Upper lobe of left lung (tissue), 6 donors: ENCODE data around the gene PRSS2. TPM values are rescaled to one million over a fixed set of nuclear protein-coding genes. Genes with fewer than 3 reads are reported as not detected.

ENCODE experiments used
- ATAC-seq, 2 donors: fragments of 200-7000 bp; cut with Tn5 transposase; one replicate each; pipeline ENCODE4 v1.9.1; 2022; ENCODE audit warnings: mild to moderate bottlenecking in 2 of 2, moderate library complexity in 2 of 2; ENCODE audit not compliant: low FRiP score in 2 of 2
- DNase-seq, 2 donors: peaks; one replicate each; pipeline ENCODE4 v3.0.0-alpha.2; 2019 to 2020
- H3K27ac ChIP-seq, 4 donors: fragments of 200-600 bp; sonication (generic); one replicate each; pipeline ENCODE4 v1.5.1; 2016 to 2019
- H3K27me3 ChIP-seq, 4 donors: fragments of 200-600 bp; sonication (generic); one replicate each; pipeline ENCODE4 v1.5.1; 2017 to 2019
- H3K36me3 ChIP-seq, 4 donors: fragments of 200-600 bp; sonication (generic); one replicate each; pipeline ENCODE4 v1.5.1; 2016 to 2019
- H3K4me1 ChIP-seq, 4 donors: fragments of 200-600 bp; sonication (generic); one replicate each; pipeline ENCODE4 v1.5.1; 2018 to 2019
- H3K4me3 ChIP-seq, 4 donors: fragments of 200-600 bp; sonication (generic); one replicate each; pipeline ENCODE4 v1.5.1; 2017 to 2019; ENCODE audit warnings: mild to moderate bottlenecking in 2 of 4, moderate library complexity in 1 of 4
- H3K9me3 ChIP-seq, 4 donors: fragments of 200-600 bp; sonication (generic); one replicate each; pipeline ENCODE4 v1.5.1; 2018 to 2019
- EP300 ChIP-seq, 4 donors: sonication (generic); formaldehyde crosslinking; IDR thresholded peaks; one replicate each; pipeline ENCODE4 v1.5.1; 2017; ENCODE audit warnings: antibody characterized with exemption in 4 of 4, control low read depth in 2 of 4
- POLR2A ChIP-seq, 4 donors: fragments of 450-650 bp; IDR thresholded peaks; one replicate each; pipeline ENCODE4 v1.5.1; 2016 to 2017; ENCODE audit warnings: antibody characterized with exemption in 4 of 4, mild to moderate bottlenecking in 2 of 4
- POLR2AphosphoS5 ChIP-seq, 2 donors: sonication (generic); formaldehyde crosslinking; IDR thresholded peaks; one replicate each; pipeline ENCODE4 v1.5.1; 2017; ENCODE audit warnings: antibody characterized with exemption in 2 of 2
- WGBS, 2 donors: methylation state at CpG; one replicate each; pipeline ENCODE4 v1.1.5; 2017 to 2018; 5-methylcytosine and 5-hydroxymethylcytosine counted together
- total RNA-seq, 6 donors: library from RNA; depleted of rRNA in 4 of 6; stranded (reverse); fragments of >200 nt in 4 of 6; gene quantifications; one replicate each; pipeline versions ENCODE4 v1.1.0 to v1.2.1, GENCODE V29; 2016 to 2021
- TF ChIP-seq, protein P1 (sequence below), 6 experiments: fragments of 450-650 bp in 4 of 6; fragments of 200-600 bp in 2 of 6; sonication (generic) in 2 of 6; IDR thresholded peaks; one replicate each; pipeline ENCODE4 v1.5.1; 2016 to 2019; ENCODE audit warnings: antibody characterized with exemption in 6 of 6
- donor health status: DM: no; HTN: no; CAD: no; lungs with moderate emphysema.
- donor health status: DM: no; HTN: yes; CAD: no; lungs with severe emphysema.

Gene PRSS2
- total RNA-seq, 6 donors from 2014 or later: 34.2 to 64.5 TPM; not detected in 4

DNA sequence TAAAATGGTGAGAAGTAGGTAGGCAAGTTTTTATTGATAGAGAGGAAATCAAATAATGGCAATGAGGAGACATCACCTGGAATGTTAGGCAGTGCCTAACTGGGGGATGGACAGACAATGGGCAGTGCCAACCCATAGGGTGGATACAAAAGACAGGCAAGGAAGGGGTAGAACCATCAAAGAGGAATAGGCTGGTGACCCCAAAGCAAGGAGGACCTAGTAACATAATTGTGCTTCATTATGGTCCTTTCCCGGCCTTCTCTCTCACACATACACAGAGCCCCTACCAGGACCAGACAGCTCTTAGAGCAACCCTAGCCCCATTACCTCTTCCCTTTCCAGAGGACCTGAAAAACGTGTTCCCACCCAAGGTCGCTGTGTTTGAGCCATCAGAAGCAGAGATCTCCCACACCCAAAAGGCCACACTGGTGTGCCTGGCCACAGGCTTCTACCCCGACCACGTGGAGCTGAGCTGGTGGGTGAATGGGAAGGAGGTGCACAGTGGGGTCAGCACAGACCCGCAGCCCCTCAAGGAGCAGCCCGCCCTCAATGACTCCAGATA, 30.0 kb downstream of the PRSS2 start:
- WGBS, 2 donors: 71 to 73% methylated on average over 3 to 5 of the region's 7 CpGs
- H3K36me3 ChIP-seq: no peaks in the 10 kb centered on the region
- H3K4me3 ChIP-seq: no peak overlapping the region
- peaks cover 0 to 24% (median 16%) of the 10 kb centered on the region in 4 donors for H3K27me3 ChIP-seq
- no peak for ATAC-seq
- H3K27ac ChIP-seq: peak overlapping the region in 1 of 4 donors; percentile 9
- H3K9me3 ChIP-seq: no peaks in the 10 kb centered on the region
- TF ChIP-seq, protein P1, sequence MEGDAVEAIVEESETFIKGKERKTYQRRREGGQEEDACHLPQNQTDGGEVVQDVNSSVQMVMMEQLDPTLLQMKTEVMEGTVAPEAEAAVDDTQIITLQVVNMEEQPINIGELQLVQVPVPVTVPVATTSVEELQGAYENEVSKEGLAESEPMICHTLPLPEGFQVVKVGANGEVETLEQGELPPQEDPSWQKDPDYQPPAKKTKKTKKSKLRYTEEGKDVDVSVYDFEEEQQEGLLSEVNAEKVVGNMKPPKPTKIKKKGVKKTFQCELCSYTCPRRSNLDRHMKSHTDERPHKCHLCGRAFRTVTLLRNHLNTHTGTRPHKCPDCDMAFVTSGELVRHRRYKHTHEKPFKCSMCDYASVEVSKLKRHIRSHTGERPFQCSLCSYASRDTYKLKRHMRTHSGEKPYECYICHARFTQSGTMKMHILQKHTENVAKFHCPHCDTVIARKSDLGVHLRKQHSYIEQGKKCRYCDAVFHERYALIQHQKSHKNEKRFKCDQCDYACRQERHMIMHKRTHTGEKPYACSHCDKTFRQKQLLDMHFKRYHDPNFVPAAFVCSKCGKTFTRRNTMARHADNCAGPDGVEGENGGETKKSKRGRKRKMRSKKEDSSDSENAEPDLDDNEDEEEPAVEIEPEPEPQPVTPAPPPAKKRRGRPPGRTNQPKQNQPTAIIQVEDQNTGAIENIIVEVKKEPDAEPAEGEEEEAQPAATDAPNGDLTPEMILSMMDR (IDR thresholded peaks at IDR 0.05): no peak
- TF ChIP-seq POLR2AphosphoS5 (IDR thresholded peaks at IDR 0.05) (no peak), EP300 (IDR thresholded peaks at IDR 0.05) (no peak), POLR2A (IDR thresholded peaks at IDR 0.05) (no peak)
- no peak for DNase-seq
- H3K4me1 ChIP-seq: peaks cover 15 to 20% (median 18%) of the 10 kb centered on the region in 4 donors

DNA sequence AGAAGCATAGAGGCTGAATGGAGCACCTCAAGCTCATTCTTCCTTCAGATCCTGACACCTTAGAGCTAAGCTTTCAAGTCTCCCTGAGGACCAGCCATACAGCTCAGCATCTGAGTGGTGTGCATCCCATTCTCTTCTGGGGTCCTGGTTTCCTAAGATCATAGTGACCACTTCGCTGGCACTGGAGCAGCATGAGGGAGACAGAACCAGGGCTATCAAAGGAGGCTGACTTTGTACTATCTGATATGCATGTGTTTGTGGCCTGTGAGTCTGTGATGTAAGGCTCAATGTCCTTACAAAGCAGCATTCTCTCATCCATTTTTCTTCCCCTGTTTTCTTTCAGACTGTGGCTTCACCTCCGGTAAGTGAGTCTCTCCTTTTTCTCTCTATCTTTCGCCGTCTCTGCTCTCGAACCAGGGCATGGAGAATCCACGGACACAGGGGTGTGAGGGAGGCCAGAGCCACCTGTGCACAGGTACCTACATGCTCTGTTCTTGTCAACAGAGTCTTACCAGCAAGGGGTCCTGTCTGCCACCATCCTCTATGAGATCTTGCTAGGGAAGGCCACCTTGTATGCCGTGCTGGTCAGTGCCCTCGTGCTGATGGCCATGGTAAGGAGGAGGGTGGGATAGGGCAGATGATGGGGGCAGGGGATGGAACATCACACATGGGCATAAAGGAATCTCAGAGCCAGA, 31.0 kb downstream of the PRSS2 start:
- WGBS, 2 donors: 80 to 88% methylated on average over 8 of the region's 8 CpGs
- DNase-seq (no peak), ATAC-seq (no peak)
- Histone ChIP-seq H3K27ac (peak overlapping the region in 1 of 4 donors; percentile 11), H3K27me3 (peaks cover 0 to 15% (median 11%) of the 10 kb centered on the region in 4 donors), H3K9me3 (no peaks in the 10 kb centered on the region), H3K4me3 (no peak overlapping the region), H3K4me1 (peaks cover 11 to 13% (median 12%) of the 10 kb centered on the region in 4 donors), H3K36me3 (no peaks in the 10 kb centered on the region)
- no peak for TF ChIP-seq POLR2A (IDR thresholded peaks at IDR 0.05)
- TF ChIP-seq EP300 (IDR thresholded peaks at IDR 0.05): no peak
- TF ChIP-seq POLR2AphosphoS5 (IDR thresholded peaks at IDR 0.05): no peak
- TF ChIP-seq, protein P1 (IDR thresholded peaks at IDR 0.05): no peak

DNA sequence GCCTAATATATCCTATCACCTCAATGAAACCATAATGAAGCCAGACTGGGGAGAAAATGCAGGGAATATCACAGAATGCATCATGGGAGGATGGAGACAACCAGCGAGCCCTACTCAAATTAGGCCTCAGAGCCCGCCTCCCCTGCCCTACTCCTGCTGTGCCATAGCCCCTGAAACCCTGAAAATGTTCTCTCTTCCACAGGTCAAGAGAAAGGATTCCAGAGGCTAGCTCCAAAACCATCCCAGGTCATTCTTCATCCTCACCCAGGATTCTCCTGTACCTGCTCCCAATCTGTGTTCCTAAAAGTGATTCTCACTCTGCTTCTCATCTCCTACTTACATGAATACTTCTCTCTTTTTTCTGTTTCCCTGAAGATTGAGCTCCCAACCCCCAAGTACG, 31.5 kb downstream of the PRSS2 start:
- no peak overlapping the region for H3K4me3 ChIP-seq
- H3K27me3 ChIP-seq: peaks cover 0 to 10% (median 6%) of the 10 kb centered on the region in 4 donors
- 75 to 84% methylated on average over 3 of the region's 3 CpGs for WGBS, 2 donors
- peaks cover 5 to 7% (median 7%) of the 10 kb centered on the region in 4 donors for H3K4me1 ChIP-seq
- ATAC-seq (no peak), DNase-seq (no peak)
- TF ChIP-seq EP300 (IDR thresholded peaks at IDR 0.05) (no peak), POLR2A (IDR thresholded peaks at IDR 0.05) (no peak), POLR2AphosphoS5 (IDR thresholded peaks at IDR 0.05) (no peak)
- TF ChIP-seq, protein P1 (IDR thresholded peaks at IDR 0.05): no peak
- peak overlapping the region in 1 of 4 donors; percentile 11 for H3K27ac ChIP-seq
- no peaks in the 10 kb centered on the region for H3K9me3 ChIP-seq
- no peaks in the 10 kb centered on the region for H3K36me3 ChIP-seq

DNA sequence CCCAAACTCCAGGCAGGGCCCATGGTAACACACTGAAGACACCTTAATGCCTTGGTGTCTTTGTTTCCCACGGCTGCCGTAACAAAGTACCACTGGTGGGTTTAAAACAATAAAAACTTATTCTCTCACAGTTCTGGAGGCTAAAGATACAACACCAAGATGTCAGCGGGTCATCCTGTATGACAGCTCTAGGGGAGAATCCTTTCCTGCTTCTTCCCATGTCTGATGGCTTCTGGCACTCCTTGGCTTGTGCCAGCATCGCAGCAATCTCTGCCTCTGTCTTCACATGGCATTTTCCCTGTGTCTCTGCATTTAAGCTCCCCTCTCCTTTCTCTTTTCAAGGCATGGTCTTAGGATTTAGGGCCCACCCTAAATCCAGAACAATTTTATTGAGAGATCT, 33.1 kb downstream of the PRSS2 start:
- ATAC-seq (no peak), DNase-seq (no peak)
- H3K36me3 ChIP-seq: no peaks in the 10 kb centered on the region
- no peak for TF ChIP-seq POLR2AphosphoS5 (IDR thresholded peaks at IDR 0.05)
- TF ChIP-seq POLR2A (IDR thresholded peaks at IDR 0.05): no peak
- TF ChIP-seq, protein P1 (IDR thresholded peaks at IDR 0.05): no peak
- TF ChIP-seq EP300 (IDR thresholded peaks at IDR 0.05): no peak
- H3K27ac ChIP-seq: no peak overlapping the region
- H3K9me3 ChIP-seq: no peaks in the 10 kb centered on the region
- H3K4me1 ChIP-seq: no peaks in the 10 kb centered on the region
- WGBS, 2 donors: 92 to 94% methylated on average over 4 of the region's 4 CpGs
- no peaks in the 10 kb centered on the region for H3K27me3 ChIP-seq
- no peak overlapping the region for H3K4me3 ChIP-seq
